Measurements from ENCODE around the gene CDKAL1. TPM values are rescaled to one million over a fixed set of nuclear protein-coding genes. Genes with fewer than 3 reads are reported as not detected.

The CDKAL1 gene
- total and polyA plus RNA-seq, 2 of the 13 experiments (the other 11 are each of a cell fraction or from before 2014, with no cell fraction given) = 9.5 to 27.7 TPM

DNA sequence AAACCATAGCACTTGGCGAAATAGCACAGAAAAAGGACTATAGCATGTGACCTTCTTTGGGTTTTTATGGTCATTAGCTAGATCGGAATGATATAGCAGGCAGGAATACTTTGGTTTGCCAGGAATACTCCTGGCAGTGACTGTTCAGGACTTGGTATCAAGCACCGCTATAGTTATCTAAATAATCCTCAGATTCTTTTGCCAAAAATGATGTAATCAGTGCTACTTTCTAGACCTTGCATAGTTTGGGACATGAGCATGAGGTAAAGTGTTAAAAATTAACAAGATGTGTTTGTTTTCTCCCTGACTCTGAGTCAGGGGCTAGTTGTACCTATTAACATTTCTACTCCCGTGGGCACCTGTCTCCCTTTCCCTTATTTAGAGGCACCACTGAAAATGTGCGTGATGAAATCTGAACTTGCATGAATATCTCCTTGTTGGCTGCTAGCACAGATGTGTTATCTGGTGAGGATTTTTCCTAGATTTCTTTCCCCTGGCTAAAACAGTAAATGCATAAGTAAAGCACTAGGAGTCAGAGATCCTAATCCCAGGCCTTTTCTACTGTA lies 511.0 kb downstream of the CDKAL1 start (continued):
- TF ChIP-seq, protein P1, sequence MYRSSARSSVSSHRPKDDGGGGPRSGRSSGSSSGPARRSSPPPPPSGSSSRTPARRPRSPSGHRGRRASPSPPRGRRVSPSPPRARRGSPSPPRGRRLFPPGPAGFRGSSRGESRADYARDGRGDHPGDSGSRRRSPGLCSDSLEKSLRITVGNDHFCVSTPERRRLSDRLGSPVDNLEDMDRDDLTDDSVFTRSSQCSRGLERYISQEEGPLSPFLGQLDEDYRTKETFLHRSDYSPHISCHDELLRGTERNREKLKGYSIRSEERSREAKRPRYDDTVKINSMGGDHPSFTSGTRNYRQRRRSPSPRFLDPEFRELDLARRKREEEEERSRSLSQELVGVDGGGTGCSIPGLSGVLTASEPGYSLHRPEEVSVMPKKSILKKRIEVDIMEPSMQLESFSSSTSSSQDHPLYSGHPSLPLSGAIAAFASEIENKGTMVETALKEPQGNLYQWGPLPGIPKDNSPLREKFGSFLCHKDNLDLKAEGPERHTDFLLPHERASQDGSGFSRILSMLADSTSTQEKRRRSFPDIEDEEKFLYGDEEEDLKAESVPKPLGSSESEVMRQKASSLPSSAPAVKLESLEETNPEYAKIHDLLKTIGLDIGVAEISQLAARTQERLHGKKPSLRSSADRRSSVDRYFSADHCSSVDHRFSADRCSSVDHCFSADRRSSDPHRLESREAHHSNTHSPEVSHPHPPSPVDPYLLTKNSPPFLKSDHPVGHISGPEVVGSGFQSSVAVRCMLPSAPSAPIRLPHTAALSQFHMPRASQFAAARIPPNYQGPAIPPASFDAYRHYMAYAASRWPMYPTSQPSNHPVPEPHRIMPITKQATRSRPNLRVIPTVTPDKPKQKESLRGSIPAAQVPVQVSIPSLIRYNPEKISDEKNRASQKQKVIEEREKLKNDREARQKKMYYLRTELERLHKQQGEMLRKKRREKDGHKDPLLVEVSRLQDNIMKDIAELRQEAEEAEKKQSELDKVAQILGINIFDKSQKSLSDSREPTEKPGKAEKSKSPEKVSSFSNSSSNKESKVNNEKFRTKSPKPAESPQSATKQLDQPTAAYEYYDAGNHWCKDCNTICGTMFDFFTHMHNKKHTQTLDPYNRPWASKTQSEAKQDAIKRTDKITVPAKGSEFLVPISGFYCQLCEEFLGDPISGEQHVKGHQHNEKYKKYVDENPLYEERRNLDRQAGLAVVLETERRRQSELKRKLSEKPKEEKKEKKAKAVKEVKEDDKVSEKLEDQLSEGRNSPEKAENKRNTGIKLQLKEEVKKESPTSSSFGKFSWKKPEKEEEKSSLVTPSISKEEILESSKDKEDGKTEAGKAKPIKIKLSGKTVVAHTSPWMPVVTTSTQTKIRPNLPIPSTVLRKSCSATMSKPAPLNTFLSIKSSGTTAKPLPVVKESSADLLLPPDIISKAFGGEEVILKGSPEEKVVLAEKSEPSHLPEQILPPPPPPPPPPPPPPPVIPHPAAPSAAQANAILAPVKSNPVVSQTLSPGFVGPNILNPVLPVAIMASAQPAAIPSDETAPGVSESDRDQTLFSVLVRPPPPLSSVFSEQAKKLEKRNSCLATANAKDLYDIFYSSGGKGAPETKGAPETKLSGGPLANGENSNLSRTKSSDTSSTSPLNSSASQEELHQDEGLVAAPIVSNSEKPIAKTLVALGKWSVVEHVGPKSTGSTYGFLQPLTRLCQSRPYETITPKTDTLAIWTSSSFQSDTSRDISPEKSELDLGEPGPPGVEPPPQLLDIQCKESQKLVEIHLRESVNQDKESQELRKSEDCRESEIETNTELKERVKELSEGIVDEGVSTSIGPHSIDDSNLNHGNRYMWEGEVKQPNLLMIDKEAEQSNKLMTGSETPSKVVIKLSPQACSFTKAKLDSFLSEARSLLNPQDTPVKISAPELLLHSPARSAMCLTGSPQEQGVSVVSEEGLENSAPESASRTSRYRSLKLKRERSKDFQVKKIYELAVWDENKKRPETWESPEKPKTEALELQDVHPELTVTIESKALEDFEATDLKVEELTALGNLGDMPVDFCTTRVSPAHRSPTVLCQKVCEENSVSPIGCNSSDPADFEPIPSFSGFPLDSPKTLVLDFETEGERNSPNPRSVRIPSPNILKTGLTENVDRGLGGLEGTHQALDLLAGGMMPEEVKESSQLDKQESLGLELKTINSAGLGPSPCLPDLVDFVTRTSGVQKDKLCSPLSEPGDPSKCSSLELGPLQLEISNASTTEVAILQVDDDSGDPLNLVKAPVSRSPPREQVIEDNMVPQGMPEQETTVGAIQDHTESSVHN (CRISPR knock-in tag; IDR thresholded peaks at IDR 0.05) = no peak
- TF ChIP-seq POLR2G (IDR thresholded peaks at IDR 0.05; ENCODE audit: low read depth, low read length) (no peak), ZSCAN31 (CRISPR knock-in tag; IDR thresholded peaks at IDR 0.05; ENCODE audit: low read depth) (no peak), ZNF331 (CRISPR knock-in tag; IDR thresholded peaks at IDR 0.05) (no peak), SIN3B (IDR thresholded peaks at IDR 0.05; ENCODE audit: low read length) (no peak), ATF7 (IDR thresholded peaks at IDR 0.05) (no peak; the same call in 1 of the 2 replicates), ATF7 (CRISPR knock-in tag; IDR thresholded peaks at IDR 0.05) (no peak), ZNF354B (CRISPR knock-in tag; IDR thresholded peaks at IDR 0.05) (no peak), NFE2 (CRISPR knock-in tag; IDR thresholded peaks at IDR 0.05) (no peak), ZSCAN12 (CRISPR knock-in tag; IDR thresholded peaks at IDR 0.05) (no peak), ETV6 (CRISPR knock-in tag; conservative IDR thresholded peaks at IDR 0.05) (no peak), NONO (IDR thresholded peaks at IDR 0.05) (no peak), NONO (CRISPR knock-in tag; conservative IDR thresholded peaks at IDR 0.05) (no peak), ZFP82 (CRISPR knock-in tag; IDR thresholded peaks at IDR 0.05; ENCODE audit: borderline replicate concordance) (no peak), RFXAP (CRISPR knock-in tag; IDR thresholded peaks at IDR 0.05; ENCODE audit: borderline replicate concordance) (no peak), ZNF724P (CRISPR knock-in tag; IDR thresholded peaks at IDR 0.05; ENCODE audit: borderline replicate concordance) (no peak), GFI1 (CRISPR knock-in tag; IDR thresholded peaks at IDR 0.05; ENCODE audit: borderline replicate concordance) (peak; percentile 72), ZSCAN9 (CRISPR knock-in tag; IDR thresholded peaks at IDR 0.05; ENCODE audit: borderline replicate concordance) (no peak), ISX (CRISPR knock-in tag; conservative IDR thresholded peaks at IDR 0.05) (no peak)
- TF ChIP-seq, protein P2, sequence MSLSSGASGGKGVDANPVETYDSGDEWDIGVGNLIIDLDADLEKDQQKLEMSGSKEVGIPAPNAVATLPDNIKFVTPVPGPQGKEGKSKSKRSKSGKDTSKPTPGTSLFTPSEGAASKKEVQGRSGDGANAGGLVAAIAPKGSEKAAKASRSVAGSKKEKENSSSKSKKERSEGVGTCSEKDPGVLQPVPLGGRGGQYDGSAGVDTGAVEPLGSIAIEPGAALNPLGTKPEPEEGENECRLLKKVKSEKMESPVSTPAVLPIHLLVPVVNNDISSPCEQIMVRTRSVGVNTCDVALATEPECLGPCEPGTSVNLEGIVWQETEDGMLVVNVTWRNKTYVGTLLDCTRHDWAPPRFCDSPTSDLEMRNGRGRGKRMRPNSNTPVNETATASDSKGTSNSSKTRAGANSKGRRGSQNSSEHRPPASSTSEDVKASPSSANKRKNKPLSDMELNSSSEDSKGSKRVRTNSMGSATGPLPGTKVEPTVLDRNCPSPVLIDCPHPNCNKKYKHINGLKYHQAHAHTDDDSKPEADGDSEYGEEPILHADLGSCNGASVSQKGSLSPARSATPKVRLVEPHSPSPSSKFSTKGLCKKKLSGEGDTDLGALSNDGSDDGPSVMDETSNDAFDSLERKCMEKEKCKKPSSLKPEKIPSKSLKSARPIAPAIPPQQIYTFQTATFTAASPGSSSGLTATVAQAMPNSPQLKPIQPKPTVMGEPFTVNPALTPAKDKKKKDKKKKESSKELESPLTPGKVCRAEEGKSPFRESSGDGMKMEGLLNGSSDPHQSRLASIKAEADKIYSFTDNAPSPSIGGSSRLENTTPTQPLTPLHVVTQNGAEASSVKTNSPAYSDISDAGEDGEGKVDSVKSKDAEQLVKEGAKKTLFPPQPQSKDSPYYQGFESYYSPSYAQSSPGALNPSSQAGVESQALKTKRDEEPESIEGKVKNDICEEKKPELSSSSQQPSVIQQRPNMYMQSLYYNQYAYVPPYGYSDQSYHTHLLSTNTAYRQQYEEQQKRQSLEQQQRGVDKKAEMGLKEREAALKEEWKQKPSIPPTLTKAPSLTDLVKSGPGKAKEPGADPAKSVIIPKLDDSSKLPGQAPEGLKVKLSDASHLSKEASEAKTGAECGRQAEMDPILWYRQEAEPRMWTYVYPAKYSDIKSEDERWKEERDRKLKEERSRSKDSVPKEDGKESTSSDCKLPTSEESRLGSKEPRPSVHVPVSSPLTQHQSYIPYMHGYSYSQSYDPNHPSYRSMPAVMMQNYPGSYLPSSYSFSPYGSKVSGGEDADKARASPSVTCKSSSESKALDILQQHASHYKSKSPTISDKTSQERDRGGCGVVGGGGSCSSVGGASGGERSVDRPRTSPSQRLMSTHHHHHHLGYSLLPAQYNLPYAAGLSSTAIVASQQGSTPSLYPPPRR (CRISPR knock-in tag; IDR thresholded peaks at IDR 0.05; ENCODE audit: borderline replicate concordance) = no peak
